ENCODE data around the gene UMAD1.

Gene UMAD1

GRCh38 chr7:7922684-7923385 lies 282.3 kb downstream of the UMAD1 start:
- no peak for TF ChIP-seq CTCF (IDR thresholded peaks at IDR 0.05; ENCODE audit: control extremely low read depth, extremely low read depth, low read depth, missing control alignments)
- CTCF ChIA-PET: interaction anchor here (1.4 to 1.8 kb wide), 2 partner anchors 9 to 22 kb away, joined by 3 to 4 read pairs; no protein-coding TSS in a partner anchor
- POLR2A ChIA-PET: no interaction called here
- no peak for DNase-seq (ENCODE audit: extremely low spot score)

- POLR2A ChIA-PET: no interaction called here
- CTCF ChIA-PET: interaction anchor here (0.8 to 1.8 kb wide), 3 partner anchors 18 to 194 kb away, joined by 3 to 4 read pairs (median 3); no protein-coding TSS in a partner anchor
- TF ChIP-seq CTCF (IDR thresholded peaks at IDR 0.05; ENCODE audit: control extremely low read depth, extremely low read depth, low read depth, missing control alignments): no peak
- no peak for DNase-seq (ENCODE audit: extremely low spot score)
These were observed 283.3 kb downstream of the UMAD1 start for GRCh38 chr7:7923818-7924217.

- ChIA-PET POLR2A (no interaction called here), CTCF (interaction anchor here (0.8 to 1.2 kb wide), 3 partner anchors 12 to 194 kb away, joined by 3 read pairs; no protein-coding TSS in a partner anchor)
- DNase-seq (ENCODE audit: extremely low spot score): no peak
- TF ChIP-seq CTCF (IDR thresholded peaks at IDR 0.05; ENCODE audit: control extremely low read depth, extremely low read depth, low read depth, missing control alignments): no peak
These were observed 283.8 kb downstream of the UMAD1 start for GRCh38 chr7:7924303-7924702.
